Neuronal stem cell (in vitro differentiated cells): ENCODE measurements around the gene TH.
"Not testable (repeated sequence)": the region's sequence is repeated elsewhere in the genome, so short reads cannot be mapped to it uniquely, and the experiment has no call there.

ENCODE experiments used
- DNase-seq: peaks from one replicate; pipeline ENCODE4 v3.0.0-alpha.2; 2013; ENCODE audit warnings: low spot score
- H2AFZ ChIP-seq: one replicate; pipeline ENCODE4 v1.6.1; 2013; ENCODE audit warnings: mild to moderate bottlenecking, low read length, inconsistent platforms
- H2AK5ac ChIP-seq: 2 replicates; pipeline ENCODE4 v1.6.1; 2013; ENCODE audit warnings: low read depth, mild to moderate bottlenecking, inconsistent platforms, low read length, moderate library complexity, mixed read lengths
- H2BK120ac ChIP-seq: 2 replicates; pipeline ENCODE4 v1.6.1; 2013; ENCODE audit warnings: low read depth, mild to moderate bottlenecking, inconsistent platforms, low read length, moderate library complexity, mixed read lengths
- H2BK12ac ChIP-seq: one replicate; pipeline ENCODE4 v1.6.1; 2013; ENCODE audit warnings: low read length, inconsistent platforms
- H2BK15ac ChIP-seq: 2 replicates; pipeline ENCODE4 v1.6.1; 2013; ENCODE audit warnings: mild to moderate bottlenecking, low read length, inconsistent platforms, mixed read lengths
- H2BK5ac ChIP-seq: one replicate; pipeline ENCODE4 v1.6.1; 2013; ENCODE audit warnings: inconsistent platforms, mild to moderate bottlenecking, low read length, moderate library complexity
- H3K14ac ChIP-seq: one replicate; pipeline ENCODE4 v1.6.1; 2013; ENCODE audit warnings: low read length, inconsistent platforms
- H3K18ac ChIP-seq: 2 replicates; pipeline ENCODE4 v1.6.1; 2013; ENCODE audit warnings: low read length, inconsistent platforms
- H3K23ac ChIP-seq: 2 replicates; pipeline ENCODE4 v1.6.1; 2013; ENCODE audit warnings: low read depth, mild to moderate bottlenecking, mixed read lengths, low read length, inconsistent platforms; ENCODE audit not compliant: poor library complexity
- H3K27ac ChIP-seq: replicated peaks from 3 replicates; pipeline ENCODE4 v1.5.1; 2013; ENCODE audit warnings: low read length, inconsistent platforms
- H3K27me3 ChIP-seq, 3 experiments: 2 replicates each; pipeline ENCODE4 v1.6.1; 2013; ENCODE audit warnings: low read length in 3 of 3, mild to moderate bottlenecking in 2 of 3, inconsistent platforms in 1 of 3, low read depth in 1 of 3, mixed read lengths in 1 of 3, moderate library complexity in 1 of 3; ENCODE audit not compliant: control insufficient read depth in 3 of 3, insufficient read depth in 3 of 3
- H3K36me3 ChIP-seq, 2 donors: replicated peaks in 1 of 2; 2 replicates each; pipeline ENCODE4 v1.6.1; 2013; ENCODE audit warnings: low read length in 2 of 2; ENCODE audit not compliant: control insufficient read depth in 2 of 2, insufficient read depth in 2 of 2
- H3K4ac ChIP-seq: 2 replicates; pipeline ENCODE4 v1.6.1; 2013; ENCODE audit warnings: inconsistent platforms, mild to moderate bottlenecking, low read length, moderate library complexity
- H3K4me1 ChIP-seq, 2 donors: 1 replicate in 1 of 2; 2 replicates in 1 of 2; pipeline ENCODE4 v1.6.1; 2013; ENCODE audit warnings: low read length in 2 of 2, low read depth in 1 of 2; ENCODE audit not compliant: control insufficient read depth in 2 of 2, insufficient read depth in 1 of 2
- H3K4me2 ChIP-seq: one replicate; pipeline ENCODE4 v1.6.1; 2013; ENCODE audit warnings: mild to moderate bottlenecking, low read length, inconsistent platforms; ENCODE audit not compliant: insufficient read depth, poor library complexity, severe bottlenecking
- H3K4me3 ChIP-seq, 2 donors: 2 replicates each; pipeline ENCODE4 v1.5.1; 2013; ENCODE audit warnings: low read length in 2 of 2, mild to moderate bottlenecking in 2 of 2, inconsistent platforms in 1 of 2, moderate library complexity in 1 of 2
- H3K79me1 ChIP-seq: one replicate; pipeline ENCODE4 v1.6.1; 2013; ENCODE audit warnings: low read depth, mild to moderate bottlenecking, inconsistent platforms, low read length, moderate library complexity
- H3K9ac ChIP-seq: one replicate; pipeline ENCODE4 v1.6.1; 2013; ENCODE audit warnings: mild to moderate bottlenecking, low read depth, low read length, inconsistent platforms; ENCODE audit not compliant: poor library complexity
- H3K9me3 ChIP-seq, 2 donors: replicated peaks in 1 of 2; 2 replicates each; pipeline versions ENCODE3 to v1.6.1; 2013; ENCODE audit warnings: low read length in 2 of 2, mild to moderate bottlenecking in 2 of 2, inconsistent platforms in 1 of 2, low read depth in 1 of 2, mixed read lengths in 1 of 2, moderate library complexity in 1 of 2; ENCODE audit not compliant: control insufficient read depth in 2 of 2, insufficient read depth in 1 of 2
- H4K8ac ChIP-seq: one replicate; pipeline ENCODE4 v1.6.1; 2013; ENCODE audit warnings: low read depth, mild to moderate bottlenecking, inconsistent platforms, low read length, moderate library complexity
- H4K91ac ChIP-seq: one replicate; pipeline ENCODE4 v1.6.1; 2013; ENCODE audit warnings: low read length, low read depth, mild to moderate bottlenecking, inconsistent platforms; ENCODE audit not compliant: poor library complexity
- WGBS, 2 donors: extraction: QIAGEN DNeasy Blood & Tissue Kit; methylation state at CpG; one replicate each; pipeline ENCODE4 v1.1.7; 2013; ENCODE audit warnings: missing lambda C conversion rate in 2 of 2, mixed read lengths in 1 of 2; ENCODE audit not compliant: insufficient read length in 2 of 2, insufficient replicate concordance in 1 of 2; ENCODE audit errors: extremely low coverage in 2 of 2; 5-methylcytosine and 5-hydroxymethylcytosine counted together

TH gene

DNA sequence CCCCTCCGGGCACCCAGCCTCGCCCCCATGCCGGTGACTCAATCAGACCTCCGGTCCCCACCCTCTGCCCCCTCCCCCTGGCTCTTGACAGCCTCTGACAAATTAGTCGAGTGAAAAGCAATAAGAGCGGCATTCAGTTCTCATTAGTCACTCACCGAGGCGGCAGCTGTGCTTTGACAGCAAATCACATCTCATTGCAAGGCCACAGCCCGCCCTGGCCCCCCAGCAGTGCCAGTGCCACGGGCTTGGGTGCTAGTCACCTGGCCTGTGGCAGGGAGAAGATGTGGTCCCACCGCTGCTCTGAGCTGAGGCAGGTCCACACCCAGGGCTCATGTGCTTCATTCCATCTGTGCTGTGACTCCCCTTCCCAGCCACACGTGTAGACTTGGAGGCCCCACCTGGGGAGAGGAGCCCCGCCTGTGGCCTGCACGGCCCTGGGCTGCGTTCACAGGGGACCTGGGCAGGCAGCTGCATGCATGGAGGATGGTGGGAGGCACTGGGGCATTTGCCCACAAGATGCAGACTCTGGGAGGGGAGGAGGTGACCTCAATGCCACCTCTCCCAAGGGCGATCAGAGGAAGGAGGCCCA lies 7.4 kb upstream of the TH start:
- Histone ChIP-seq H3K18ac (peak overlapping the region; percentile 57), H2AFZ (no peak overlapping the region), H2BK15ac (no peak overlapping the region), H2AK5ac (peak overlapping the region; percentile 88), H2BK12ac (peak overlapping the region; percentile 68), H4K91ac (peak overlapping the region; percentile 79), H3K14ac (peak overlapping the region; percentile 95), H3K4me3 (no peak overlapping the region), H3K23ac (no peak overlapping the region), H3K4me1 (peaks cover 0 to 10% of the 10 kb centered on the region in 2 donors), H3K27ac (no peak overlapping the region), H3K4me2 (no peak overlapping the region), H2BK5ac (peak overlapping the region; percentile 12), H3K4ac (no peak overlapping the region), H3K27me3 (peaks cover 0 to 28% (median 0%) of the 10 kb centered on the region in 3 experiments), H3K36me3 (peaks cover 0 to 2% of the 10 kb centered on the region in 2 donors), H3K9ac (peak overlapping the region; percentile 55), H3K9me3 (no peaks in the 10 kb centered on the region), H2BK120ac (no peak overlapping the region), H4K8ac (no peak overlapping the region), H3K79me1 (peaks cover 5% of the 10 kb centered on the region)
- WGBS, 2 donors = no CpG with 5 or more reads among the region's 16 CpGs
- no peak for DNase-seq

DNA sequence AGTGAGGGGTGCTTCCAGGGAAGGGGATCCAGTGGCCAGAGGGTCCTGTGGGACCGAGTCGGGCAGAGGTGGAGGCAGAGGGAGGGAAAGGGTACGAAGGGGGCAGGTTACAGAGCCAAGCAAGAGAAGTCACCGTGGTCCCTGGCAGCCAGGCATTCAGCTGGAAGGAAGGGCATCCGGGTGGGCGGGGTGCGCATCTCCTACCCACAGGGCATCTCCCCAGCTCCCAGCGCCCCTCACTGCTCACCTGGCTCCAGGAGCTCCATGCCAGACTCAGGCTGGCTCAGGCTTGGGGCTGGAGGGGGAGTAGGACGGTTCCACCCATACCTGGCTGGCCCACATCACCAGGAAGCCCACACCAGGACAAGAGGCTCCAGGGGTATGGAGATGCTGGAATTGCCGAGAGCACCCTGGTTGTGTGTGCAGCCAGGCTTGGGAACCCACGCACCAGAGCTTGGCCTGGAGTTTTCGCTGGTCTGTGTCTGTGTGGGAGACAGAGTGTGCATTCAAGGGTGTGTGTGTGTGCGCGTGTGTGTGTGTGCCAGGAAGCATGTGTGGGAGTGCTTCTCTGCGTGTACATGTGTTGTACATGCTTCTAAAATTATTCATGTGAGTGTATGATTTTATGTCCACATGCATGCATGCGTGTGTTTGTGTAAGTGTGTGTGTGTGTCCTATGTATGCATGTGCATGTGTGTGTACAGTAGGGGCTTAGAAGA lies 6.6 kb upstream of the TH start:
- H3K4me3 ChIP-seq, H3K9me3 ChIP-seq, H3K4ac ChIP-seq, H2BK5ac ChIP-seq, H3K4me2 ChIP-seq, H3K79me1 ChIP-seq, DNase-seq, H4K91ac ChIP-seq, H4K8ac ChIP-seq, H3K23ac ChIP-seq, H2AFZ ChIP-seq, H2BK15ac ChIP-seq, H3K27ac ChIP-seq, H3K14ac ChIP-seq, H2BK120ac ChIP-seq, H3K36me3 ChIP-seq: not testable (repeated sequence)
- H2AK5ac ChIP-seq = peak overlapping the region; percentile 88
- peak overlapping the region; percentile 41 for H2BK12ac ChIP-seq
- WGBS, 2 donors = no CpG with 5 or more reads among the region's 16 CpGs
- H3K4me1 ChIP-seq = peaks cover 0 to 10% of the 10 kb centered on the region in 2 donors
- H3K27me3 ChIP-seq = peaks cover 0 to 28% (median 0%) of the 10 kb centered on the region in 3 experiments
- H3K18ac ChIP-seq = peak overlapping the region; percentile 41
- peak overlapping the region; percentile 67 for H3K9ac ChIP-seq

DNA sequence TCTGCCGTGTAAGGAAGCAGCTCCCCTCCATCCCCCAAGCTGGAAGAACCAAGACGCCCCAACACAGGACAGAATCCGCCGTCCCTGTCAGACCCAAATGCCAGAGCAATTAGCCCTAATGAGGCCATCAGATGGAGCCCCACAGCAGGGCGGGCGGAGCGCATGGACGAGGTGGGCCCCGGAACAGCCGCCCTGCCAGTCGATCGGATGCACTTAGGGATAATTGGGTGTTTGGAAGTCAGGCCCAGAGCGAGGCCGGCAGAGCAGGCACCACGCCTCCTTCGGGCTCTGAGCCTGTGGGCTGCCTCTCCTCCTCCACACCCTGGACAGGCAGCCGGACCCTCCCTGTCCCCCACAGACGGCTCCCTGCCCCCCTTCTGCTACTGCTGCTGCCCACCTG lies 5.5 kb upstream of the TH start:
- Histone ChIP-seq H3K27me3 (peaks cover 0 to 28% (median 0%) of the 10 kb centered on the region in 3 experiments), H3K14ac (peak overlapping the region; percentile 47), H4K8ac (peak overlapping the region; percentile 86), H3K18ac (peak overlapping the region; percentile 77), H2BK12ac (peak overlapping the region; percentile 63), H2AK5ac (peak overlapping the region; percentile 72), H3K23ac (peak overlapping the region; percentile 67), H3K4me3 (no peak overlapping the region), H3K4me1 (peaks cover 0 to 10% of the 10 kb centered on the region in 2 donors), H4K91ac (peak overlapping the region; percentile 46), H3K27ac (no peak overlapping the region), H3K4me2 (no peak overlapping the region), H2BK120ac (peak overlapping the region; percentile 82), H2BK15ac (peak overlapping the region; percentile 71), H3K36me3 (peaks cover 0 to 2% of the 10 kb centered on the region in 2 donors), H3K9me3 (no peaks in the 10 kb centered on the region), H2BK5ac (no peak overlapping the region), H3K9ac (no peak overlapping the region), H2AFZ (no peak overlapping the region), H3K79me1 (peaks cover 5% of the 10 kb centered on the region), H3K4ac (no peak overlapping the region)
- WGBS, 2 donors = no CpG with 5 or more reads among the region's 18 CpGs
- DNase-seq = no peak

DNA sequence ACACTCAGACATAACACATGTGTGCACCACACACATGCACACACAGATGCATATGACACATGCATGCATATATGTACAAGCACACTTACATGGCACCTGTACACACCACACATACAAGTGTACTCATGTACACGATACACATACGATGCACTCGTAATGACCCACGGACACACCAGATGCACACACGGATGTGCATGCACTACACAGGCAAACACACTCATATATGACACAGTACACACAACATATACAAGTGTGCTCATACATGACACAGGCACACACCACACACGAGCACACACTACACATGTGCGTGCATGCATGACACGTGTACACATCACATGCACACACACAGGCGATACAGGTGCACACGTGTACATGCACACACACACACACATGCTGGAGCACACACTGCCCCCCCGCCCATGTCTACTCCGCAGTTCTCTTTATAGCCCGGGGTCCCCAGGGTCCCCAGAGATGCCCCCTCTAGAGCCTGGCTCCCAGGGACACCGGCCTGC lies 4.8 kb upstream of the TH start:
- H3K18ac ChIP-seq = peak overlapping the region; percentile 77
- H4K8ac ChIP-seq = no peak overlapping the region
- no peak overlapping the region for H3K4me2 ChIP-seq
- WGBS, 2 donors = no CpG with 5 or more reads among the region's 14 CpGs
- H3K9ac ChIP-seq = peak overlapping the region; percentile 65
- H3K27ac ChIP-seq = no peak overlapping the region
- H4K91ac ChIP-seq = peak overlapping the region; percentile 25
- peak overlapping the region in 1 of 2 donors; percentile 38 for H3K4me3 ChIP-seq
- H3K14ac ChIP-seq = peak overlapping the region; percentile 2
- peak overlapping the region; percentile 71 for H2BK15ac ChIP-seq
- H2AFZ ChIP-seq = no peak overlapping the region
- H2BK120ac ChIP-seq = no peak overlapping the region
- peak overlapping the region; percentile 67 for H3K23ac ChIP-seq
- no peak for DNase-seq
- H3K27me3 ChIP-seq = peaks cover 0 to 28% (median 0%) of the 10 kb centered on the region in 3 experiments
- peak overlapping the region; percentile 72 for H2AK5ac ChIP-seq
- H3K9me3 ChIP-seq = no peaks in the 10 kb centered on the region
- H3K4ac ChIP-seq = no peak overlapping the region
- H3K79me1 ChIP-seq = peaks cover 5% of the 10 kb centered on the region
- peaks cover 0 to 2% of the 10 kb centered on the region in 2 donors for H3K36me3 ChIP-seq
- no peak overlapping the region for H2BK12ac ChIP-seq
- H3K4me1 ChIP-seq = peaks cover 0 to 12% of the 10 kb centered on the region in 2 donors
- no peak overlapping the region for H2BK5ac ChIP-seq
